Measurements from ENCODE around the gene IRF2.

- TF ChIP-seq CTCF (IDR thresholded peaks at IDR 0.05) (peak in 1 of 5 experiments; percentile 16), EP300 (IDR thresholded peaks at IDR 0.05) (peak; percentile 69 to 92), POLR2A (IDR thresholded peaks at IDR 0.05) (no peak)
These were observed 119.2 kb downstream of the IRF2 start for GRCh38 chr4:184355111-184355604.
